ENCODE data around the gene TMEM51. TPM values are rescaled to one million over a fixed set of nuclear protein-coding genes. Genes with fewer than 3 reads are reported as not detected.

The TMEM51 gene
- total RNA-seq, 1 donor from 2014 or later = 6.9 TPM

DNA sequence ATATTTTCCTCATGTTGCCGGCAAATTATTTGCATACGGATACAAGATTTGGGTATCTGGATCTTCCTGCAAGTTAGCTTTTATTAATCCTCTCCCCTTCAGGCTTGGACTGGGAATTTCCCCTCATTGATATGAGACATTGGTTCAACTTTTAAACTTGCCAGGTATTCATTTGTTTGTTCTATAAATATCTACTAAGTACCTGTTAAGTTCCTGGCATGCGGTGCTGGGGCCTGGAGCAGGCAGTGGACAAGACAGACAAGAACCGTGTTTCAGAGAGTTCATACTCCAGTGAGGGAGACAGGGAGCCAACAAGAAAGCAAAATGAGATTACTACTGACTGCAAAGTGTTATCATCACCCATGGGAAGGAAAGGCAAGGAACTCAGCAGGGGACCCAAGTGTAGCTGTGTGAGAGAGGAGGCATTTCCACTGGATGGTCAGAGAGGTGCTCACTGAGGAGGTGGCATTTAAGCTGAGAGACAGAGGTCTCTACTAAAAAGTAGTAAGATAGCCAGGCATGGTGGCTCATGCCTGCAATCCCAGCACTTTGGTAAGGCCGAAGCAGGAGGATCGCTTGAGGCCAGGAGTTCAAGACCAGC lies 54.4 kb downstream of the TMEM51 start:
- H3K27ac Mint-ChIP-seq (ENCODE audit: unreplicated experiment) = no peak overlapping the region

DNA sequence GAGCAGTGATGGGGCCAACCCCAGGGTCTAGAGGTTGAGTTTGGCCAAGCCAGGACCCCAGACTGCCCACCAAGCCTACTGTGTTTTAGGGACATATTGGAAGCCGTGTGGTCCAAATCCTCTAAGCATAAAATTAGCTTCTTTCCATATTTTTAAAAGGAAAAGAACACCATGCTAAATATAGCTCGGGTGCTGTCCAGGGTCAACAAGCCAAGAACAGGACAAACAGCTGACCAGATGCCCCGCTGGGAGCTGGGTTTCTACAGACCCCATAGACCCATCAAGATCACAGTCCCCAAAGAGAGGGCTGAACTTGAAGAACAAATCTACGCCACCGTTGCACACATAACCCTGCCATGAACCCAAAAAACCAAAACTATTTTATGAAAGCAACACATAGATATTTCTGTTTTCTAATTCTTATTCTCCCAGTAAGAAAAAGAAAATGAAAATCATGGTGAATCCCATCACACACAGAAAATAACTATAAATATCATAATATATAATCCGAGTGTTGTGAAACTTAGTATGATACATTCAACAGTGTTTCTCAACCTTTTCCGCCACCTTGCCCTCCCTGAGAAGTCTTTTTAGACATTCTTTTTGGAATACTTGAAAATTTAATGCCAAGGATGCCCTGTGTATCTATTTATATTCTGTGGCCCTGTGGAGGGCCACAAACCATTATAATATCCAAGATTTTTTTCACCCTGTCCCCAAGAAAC lies 57.3 kb downstream of the TMEM51 start:
- Histone ChIP-seq H3K4me2 (ENCODE audit: low read length) (no peak overlapping the region), H4K20me1 (ENCODE audit: insufficient read depth, low read length) (peaks cover 22% of the 10 kb centered on the region), H2AFZ (ENCODE audit: low read depth, low read length) (no peak overlapping the region), H3K79me2 (ENCODE audit: insufficient read depth, low read length) (no peaks in the 10 kb centered on the region), H3K4me3 (ENCODE audit: insufficient read depth, low read depth, low read length) (no peak overlapping the region), H3K27me3 (ENCODE audit: insufficient read depth, low read length) (peaks cover 11% of the 10 kb centered on the region), H3K27ac (ENCODE audit: low read depth, low read length) (no peak overlapping the region), H3K4me1 (ENCODE audit: insufficient read depth, low read length) (peaks cover 10% of the 10 kb centered on the region), H3K9ac (ENCODE audit: low read length) (no peak overlapping the region), H3K36me3 (ENCODE audit: insufficient read depth, low read length) (no peaks in the 10 kb centered on the region), H3K9me3 (ENCODE audit: insufficient read depth, low read depth, low read length) (no peaks in the 10 kb centered on the region)
- no peak for TF ChIP-seq EZH2 (IDR thresholded peaks at IDR 0.05; ENCODE audit: insufficient read depth, low read length)
- TF ChIP-seq, protein P1, sequence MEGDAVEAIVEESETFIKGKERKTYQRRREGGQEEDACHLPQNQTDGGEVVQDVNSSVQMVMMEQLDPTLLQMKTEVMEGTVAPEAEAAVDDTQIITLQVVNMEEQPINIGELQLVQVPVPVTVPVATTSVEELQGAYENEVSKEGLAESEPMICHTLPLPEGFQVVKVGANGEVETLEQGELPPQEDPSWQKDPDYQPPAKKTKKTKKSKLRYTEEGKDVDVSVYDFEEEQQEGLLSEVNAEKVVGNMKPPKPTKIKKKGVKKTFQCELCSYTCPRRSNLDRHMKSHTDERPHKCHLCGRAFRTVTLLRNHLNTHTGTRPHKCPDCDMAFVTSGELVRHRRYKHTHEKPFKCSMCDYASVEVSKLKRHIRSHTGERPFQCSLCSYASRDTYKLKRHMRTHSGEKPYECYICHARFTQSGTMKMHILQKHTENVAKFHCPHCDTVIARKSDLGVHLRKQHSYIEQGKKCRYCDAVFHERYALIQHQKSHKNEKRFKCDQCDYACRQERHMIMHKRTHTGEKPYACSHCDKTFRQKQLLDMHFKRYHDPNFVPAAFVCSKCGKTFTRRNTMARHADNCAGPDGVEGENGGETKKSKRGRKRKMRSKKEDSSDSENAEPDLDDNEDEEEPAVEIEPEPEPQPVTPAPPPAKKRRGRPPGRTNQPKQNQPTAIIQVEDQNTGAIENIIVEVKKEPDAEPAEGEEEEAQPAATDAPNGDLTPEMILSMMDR (IDR thresholded peaks at IDR 0.05; ENCODE audit: insufficient read depth, low read depth, low read length) = no peak
- DNase-seq (ENCODE audit: low read depth) = no peak
- Mint-ChIP-seq H3K4me1 (ENCODE audit: low read depth, unreplicated experiment) (peaks cover 41% of the 10 kb centered on the region), H3K27ac (ENCODE audit: unreplicated experiment) (no peak overlapping the region), H3K36me3 (ENCODE audit: low read depth, unreplicated experiment) (no peaks in the 10 kb centered on the region), H3K9me3 (ENCODE audit: unreplicated experiment) (no peaks in the 10 kb centered on the region), H3K4me3 (ENCODE audit: unreplicated experiment) (no peak overlapping the region), H3K27me3 (ENCODE audit: low read depth, unreplicated experiment) (no peaks in the 10 kb centered on the region)
- FAIRE-seq = no peak

More for the DNA sequence above, 54.4 kb downstream of the TMEM51 start:
- Histone ChIP-seq H3K9ac (ENCODE audit: low read length) (no peak overlapping the region), H2AFZ (ENCODE audit: low read depth, low read length) (no peak overlapping the region), H3K4me3 (ENCODE audit: insufficient read depth, low read depth, low read length) (no peak overlapping the region), H3K9me3 (ENCODE audit: insufficient read depth, low read depth, low read length) (no peaks in the 10 kb centered on the region), H3K4me2 (ENCODE audit: low read length) (peak overlapping the region; percentile 63), H3K27me3 (ENCODE audit: insufficient read depth, low read length) (peaks cover 14% of the 10 kb centered on the region), H3K79me2 (ENCODE audit: insufficient read depth, low read length) (no peaks in the 10 kb centered on the region), H3K36me3 (ENCODE audit: insufficient read depth, low read length) (no peaks in the 10 kb centered on the region), H3K27ac (ENCODE audit: low read depth, low read length) (no peak overlapping the region), H4K20me1 (ENCODE audit: insufficient read depth, low read length) (peaks cover 32% of the 10 kb centered on the region), H3K4me1 (ENCODE audit: insufficient read depth, low read length) (peaks cover 6% of the 10 kb centered on the region)
- no peak for FAIRE-seq
- TF ChIP-seq, protein P1 (IDR thresholded peaks at IDR 0.05; ENCODE audit: insufficient read depth, low read depth, low read length) = no peak
- TF ChIP-seq EZH2 (IDR thresholded peaks at IDR 0.05; ENCODE audit: insufficient read depth, low read length) = no peak
- no peak for DNase-seq (ENCODE audit: low read depth)
- Mint-ChIP-seq H3K27me3 (ENCODE audit: low read depth, unreplicated experiment) (no peaks in the 10 kb centered on the region), H3K4me1 (ENCODE audit: low read depth, unreplicated experiment) (peaks cover 24% of the 10 kb centered on the region), H3K4me3 (ENCODE audit: unreplicated experiment) (no peak overlapping the region), H3K9me3 (ENCODE audit: unreplicated experiment) (no peaks in the 10 kb centered on the region), H3K36me3 (ENCODE audit: low read depth, unreplicated experiment) (peaks cover 3% of the 10 kb centered on the region)

DNA sequence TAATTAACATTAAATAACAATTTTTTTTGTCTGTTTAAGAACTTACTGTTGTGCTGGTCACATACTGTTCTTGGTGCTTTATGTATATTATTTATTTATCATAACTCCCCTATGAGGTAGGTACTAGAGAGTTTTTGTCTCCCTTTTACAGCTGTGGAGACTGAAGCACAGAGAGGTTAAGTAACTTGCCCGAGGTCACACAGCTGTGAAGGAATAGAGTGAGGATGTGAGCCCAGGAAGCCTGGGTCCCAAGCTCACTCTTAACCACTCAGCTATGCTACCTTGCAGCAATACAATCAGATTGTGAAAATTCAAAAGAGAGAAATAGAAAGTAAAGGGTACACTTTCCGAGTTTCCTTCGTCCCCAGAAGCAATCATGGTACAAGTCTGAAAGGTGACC lies 57.9 kb downstream of the TMEM51 start:
- Mint-ChIP-seq H3K27me3 (ENCODE audit: low read depth, unreplicated experiment) (no peaks in the 10 kb centered on the region), H3K27ac (ENCODE audit: unreplicated experiment) (no peak overlapping the region), H3K36me3 (ENCODE audit: low read depth, unreplicated experiment) (no peaks in the 10 kb centered on the region), H3K9me3 (ENCODE audit: unreplicated experiment) (no peaks in the 10 kb centered on the region), H3K4me3 (ENCODE audit: unreplicated experiment) (no peak overlapping the region), H3K4me1 (ENCODE audit: low read depth, unreplicated experiment) (peaks cover 39% of the 10 kb centered on the region)
- Histone ChIP-seq H3K9me3 (ENCODE audit: insufficient read depth, low read depth, low read length) (no peaks in the 10 kb centered on the region), H3K27me3 (ENCODE audit: insufficient read depth, low read length) (peaks cover 8% of the 10 kb centered on the region), H3K4me1 (ENCODE audit: insufficient read depth, low read length) (peaks cover 10% of the 10 kb centered on the region), H2AFZ (ENCODE audit: low read depth, low read length) (no peak overlapping the region), H3K27ac (ENCODE audit: low read depth, low read length) (no peak overlapping the region), H3K4me3 (ENCODE audit: insufficient read depth, low read depth, low read length) (no peak overlapping the region), H3K9ac (ENCODE audit: low read length) (no peak overlapping the region), H3K79me2 (ENCODE audit: insufficient read depth, low read length) (no peaks in the 10 kb centered on the region), H3K36me3 (ENCODE audit: insufficient read depth, low read length) (no peaks in the 10 kb centered on the region), H3K4me2 (ENCODE audit: low read length) (no peak overlapping the region), H4K20me1 (ENCODE audit: insufficient read depth, low read length) (peaks cover 17% of the 10 kb centered on the region)
- TF ChIP-seq EZH2 (IDR thresholded peaks at IDR 0.05; ENCODE audit: insufficient read depth, low read length) = no peak
- TF ChIP-seq, protein P1 (IDR thresholded peaks at IDR 0.05; ENCODE audit: insufficient read depth, low read depth, low read length) = no peak
- FAIRE-seq = no peak
- DNase-seq (ENCODE audit: low read depth) = no peak

All from astrocyte (in vitro differentiated cells and primary cell).